RKO (cell line): ENCODE measurements around the gene IFNAR2.
A peak's percentile ranks its signal among the peaks of the same experiment; 100 is the strongest.

Experiments
- DNase-seq: peaks from one replicate; pipeline ENCODE4 v3.0.0-alpha.2; 2016; ENCODE audit warnings: low spot score

IFNAR2 gene

DNA sequence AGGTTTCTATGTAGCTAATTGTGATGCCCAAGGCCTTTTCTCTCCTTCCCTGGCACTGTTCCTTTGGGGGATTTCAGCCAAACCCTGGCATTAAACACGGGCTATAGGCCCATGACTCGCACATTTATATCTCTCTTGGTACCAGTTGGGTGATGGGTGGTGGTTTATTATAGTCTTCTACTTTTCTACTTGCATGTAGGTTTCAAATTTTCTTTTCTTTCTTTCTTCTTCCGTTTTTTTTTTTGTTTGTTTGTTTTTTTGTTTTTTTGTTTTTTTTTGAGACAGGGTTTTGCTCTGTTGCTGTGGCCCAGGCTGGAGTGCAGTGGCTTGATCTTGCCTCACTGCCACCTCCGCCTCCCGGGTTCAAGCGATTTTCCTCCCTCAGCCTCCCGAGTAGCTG is 37.5 kb downstream of the IFNAR2 start:
- DNase-seq = peak; percentile 15

DNA sequence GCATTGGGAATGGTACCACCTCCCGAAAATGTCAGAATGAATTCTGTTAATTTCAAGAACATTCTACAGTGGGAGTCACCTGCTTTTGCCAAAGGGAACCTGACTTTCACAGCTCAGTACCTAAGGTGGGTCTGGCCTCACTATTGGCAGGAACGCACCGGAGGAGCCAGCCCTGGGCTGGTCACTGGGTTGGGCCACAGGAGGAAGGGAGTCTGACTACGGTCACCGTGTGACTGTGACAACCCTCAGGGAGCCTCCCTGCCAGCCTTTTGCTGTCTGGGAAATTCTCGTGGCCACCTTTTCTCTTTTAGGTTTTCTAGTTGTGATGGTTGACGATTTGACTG is 38.6 kb downstream of the IFNAR2 start:
- no peak for DNase-seq

- no peak for DNase-seq
Observed at GRCh38 chr21:33268737-33269441, 39.2 kb downstream of the IFNAR2 start.

- no peak for DNase-seq
Observed at GRCh38 chr21:33270986-33271385, 41.2 kb downstream of the IFNAR2 start.

DNA sequence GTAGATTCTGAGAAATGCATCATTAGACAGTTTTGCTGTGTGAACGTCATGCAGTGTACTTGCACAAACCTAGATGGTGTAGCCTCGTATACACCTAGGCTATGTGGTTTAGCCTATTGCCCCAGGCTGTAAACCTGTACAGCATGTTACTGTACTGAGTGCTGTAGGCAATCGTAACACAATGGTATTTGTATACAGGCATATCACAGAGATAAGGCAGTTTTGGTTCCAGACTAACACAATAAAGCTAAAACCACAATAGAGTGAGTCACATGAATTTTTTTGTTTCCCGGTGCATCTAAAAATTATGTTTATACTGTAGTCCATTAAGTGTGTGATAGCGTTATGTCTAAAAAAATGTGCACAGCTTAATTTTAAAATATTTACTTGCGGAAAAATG is 43.3 kb downstream of the IFNAR2 start:
- DNase-seq = no peak

GRCh38 chr21:33278721-33279120 is 49.0 kb downstream of the IFNAR2 start:
- no peak for DNase-seq

- DNase-seq = no peak
Observed at GRCh38 chr21:33279330-33279820, 49.6 kb downstream of the IFNAR2 start.
